GM21529 (cell line): ENCODE data around the gene NSMCE1.
"Not testable (repeated sequence)": the region's sequence is repeated elsewhere in the genome, so short reads cannot be mapped to it uniquely, and the experiment has no call there.

ENCODE experiments used
- ATAC-seq: cut with Tn5 transposase; IDR thresholded peaks from one replicate; pipeline ENCODE4 v1.9.1; 2021; ENCODE audit not compliant: unreplicated experiment

The NSMCE1 gene

GRCh38 chr16:27303256-27304100, 34.9 kb upstream of the NSMCE1 start:
- no peak for ATAC-seq

GRCh38 chr16:27302126-27302525, 33.6 kb upstream of the NSMCE1 start:
- no peak for ATAC-seq

- ATAC-seq: no peak
Observed at GRCh38 chr16:27301236-27301861, 32.8 kb upstream of the NSMCE1 start.

GRCh38 chr16:27298132-27298531, 29.6 kb upstream of the NSMCE1 start:
- no peak for ATAC-seq

- ATAC-seq: no peak
Observed at GRCh38 chr16:27293343-27293742, 24.8 kb upstream of the NSMCE1 start.

GRCh38 chr16:27291722-27292240, 23.2 kb upstream of the NSMCE1 start:
- no peak for ATAC-seq

- ATAC-seq: no peak
Observed at GRCh38 chr16:27291106-27291505, 22.5 kb upstream of the NSMCE1 start.

- no peak for ATAC-seq
Observed at GRCh38 chr16:27290562-27290961, 22.0 kb upstream of the NSMCE1 start.

GRCh38 chr16:27289669-27290068, 21.1 kb upstream of the NSMCE1 start:
- ATAC-seq: no peak

GRCh38 chr16:27288313-27288712, 19.7 kb upstream of the NSMCE1 start:
- not testable (repeated sequence) for ATAC-seq

- no peak for ATAC-seq
Observed at GRCh38 chr16:27287887-27288286, 19.3 kb upstream of the NSMCE1 start.

GRCh38 chr16:27287051-27287811, 18.7 kb upstream of the NSMCE1 start:
- ATAC-seq: no peak

- no peak for ATAC-seq
Observed at GRCh38 chr16:27286451-27286850, 17.9 kb upstream of the NSMCE1 start.

- no peak for ATAC-seq
Observed at GRCh38 chr16:27285676-27286196, 17.2 kb upstream of the NSMCE1 start.

GRCh38 chr16:27284865-27285675, 16.5 kb upstream of the NSMCE1 start:
- no peak for ATAC-seq

GRCh38 chr16:27281243-27281642, 12.7 kb upstream of the NSMCE1 start:
- ATAC-seq: no peak

- no peak for ATAC-seq
Observed at GRCh38 chr16:27275394-27275793, 6.8 kb upstream of the NSMCE1 start.

- not testable (repeated sequence) for ATAC-seq
Observed at GRCh38 chr16:27274424-27274874, 5.9 kb upstream of the NSMCE1 start.

- no peak for ATAC-seq
Observed at GRCh38 chr16:27273670-27274423, 5.3 kb upstream of the NSMCE1 start.

GRCh38 chr16:27273330-27273669, 4.7 kb upstream of the NSMCE1 start:
- no peak for ATAC-seq
